AG04450 (cell line): ENCODE data around the gene COASY. TPM values are rescaled to one million over a fixed set of nuclear protein-coding genes. Genes with fewer than 3 reads are reported as not detected.
"Not testable (repeated sequence)": the region's sequence is repeated elsewhere in the genome, so short reads cannot be mapped to it uniquely, and the experiment has no call there.

Experiments used
- CTCF ChIA-PET: fragments of 300-600, 350-600 bp; formaldehyde crosslinking; extraction: SDS; loops from one replicate; lab custom pipeline; 2022; ENCODE audit warnings: antibody characterized with exemption, inconsistent platforms; lab: Charles Lee
- POLR2A ChIA-PET: fragments of 350-600 bp; formaldehyde crosslinking; extraction: SDS; loops from one replicate; lab custom pipeline; 2021; ENCODE audit warnings: antibody characterized with exemption, inconsistent platforms; lab: Yijun Ruan, JAX
- DNase-seq: peaks from one replicate; pipeline ENCODE4 v3.0.0-alpha.2; 2011; ENCODE audit warnings: low read depth, low spot score
- H3K27ac ChIP-seq: one replicate; pipeline ENCODE4 v1.5.1; 2012; ENCODE audit warnings: low read depth, low read length, control low read depth
- H3K27me3 ChIP-seq: one replicate; pipeline ENCODE4 v1.6.0; 2012; ENCODE audit warnings: low read length; ENCODE audit not compliant: control insufficient read depth, insufficient read depth
- H3K4me3 ChIP-seq: 2 replicates; pipeline ENCODE4 v1.5.1; 2011; ENCODE audit warnings: mild to moderate bottlenecking, low read depth, low read length, control low read depth
- H3K9me3 ChIP-seq: 2 replicates; pipeline ENCODE4 v1.5.1; 2012; ENCODE audit warnings: low read length; ENCODE audit not compliant: control insufficient read depth, insufficient read depth
- CTCF ChIP-seq: IDR thresholded peaks from 2 replicates; pipeline ENCODE4 v1.5.1; 2011; ENCODE audit warnings: low read depth, low read length, control low read depth, inconsistent platforms
- polyA plus RNA-seq: library from polyadenylated mRNA; depleted of rRNA; stranded (reverse); fragments of >200 nt; gene quantifications from 2 replicates; pipeline ENCODE4 v1.2.3, GENCODE V29; 2011

COASY gene
- polyA plus RNA-seq, 1 experiment, result 29.4 TPM

DNA sequence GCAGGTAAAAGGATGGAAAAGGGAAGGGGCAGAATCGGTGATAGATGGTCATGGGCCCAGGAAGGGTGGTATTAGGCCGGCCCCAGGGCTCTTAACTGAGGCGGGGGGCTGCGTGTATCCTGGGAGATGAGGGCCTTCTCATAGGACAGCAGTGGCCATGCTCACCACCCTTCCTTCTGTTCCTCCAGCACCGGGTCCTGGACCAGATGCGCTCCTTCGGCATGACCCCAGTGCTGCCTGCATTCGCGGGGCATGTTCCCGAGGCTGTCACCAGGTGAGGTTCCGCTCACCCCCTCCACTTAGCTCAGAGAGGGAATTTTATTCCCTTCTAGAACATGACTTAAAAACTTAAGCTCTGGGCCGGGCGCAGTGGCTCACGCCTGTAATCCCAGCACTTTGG lies 23.5 kb upstream of the COASY start:
- Histone ChIP-seq H3K9me3 (no peaks in the 10 kb centered on the region; the same call in 1 of the 2 replicates), H3K27me3 (no peaks in the 10 kb centered on the region), H3K27ac (no peak overlapping the region), H3K4me3 (no peak overlapping the region)
- no peak for DNase-seq
- ChIA-PET CTCF (no interaction called here), POLR2A (no interaction called here)
- TF ChIP-seq CTCF, result no peak

GRCh38 chr17:42540558-42540957 lies 21.4 kb upstream of the COASY start:
- CTCF ChIA-PET, result interaction anchor here (0.7 kb wide), 1 partner anchor 412 kb away, joined by 3 read pairs; no protein-coding TSS in a partner anchor

GRCh38 chr17:42541041-42541833 lies 20.7 kb upstream of the COASY start:
- Histone ChIP-seq H3K4me3 (no peak overlapping the region), H3K27me3 (no peaks in the 10 kb centered on the region), H3K27ac (no peak overlapping the region), H3K9me3 (no peaks in the 10 kb centered on the region; the same call in 1 of the 2 replicates)
- POLR2A ChIA-PET, result interaction anchor here (0.5 kb wide), 1 partner anchor 267 kb away, joined by 3 read pairs; no protein-coding TSS in a partner anchor
- no peak for DNase-seq
- CTCF ChIA-PET, result interaction anchor here (0.7 to 1.1 kb wide), 2 partner anchors 37 to 413 kb away, joined by 3 read pairs; no protein-coding TSS in a partner anchor
- TF ChIP-seq CTCF, result no peak

More at GRCh38 chr17:42540558-42540957, 21.4 kb upstream of the COASY start:
- not testable (repeated sequence) for H3K4me3 ChIP-seq, DNase-seq, H3K9me3 ChIP-seq, H3K27ac ChIP-seq, H3K27me3 ChIP-seq
- POLR2A ChIA-PET, result interaction anchor here (0.5 kb wide), 1 partner anchor 267 kb away, joined by 3 read pairs; no protein-coding TSS in a partner anchor

DNA sequence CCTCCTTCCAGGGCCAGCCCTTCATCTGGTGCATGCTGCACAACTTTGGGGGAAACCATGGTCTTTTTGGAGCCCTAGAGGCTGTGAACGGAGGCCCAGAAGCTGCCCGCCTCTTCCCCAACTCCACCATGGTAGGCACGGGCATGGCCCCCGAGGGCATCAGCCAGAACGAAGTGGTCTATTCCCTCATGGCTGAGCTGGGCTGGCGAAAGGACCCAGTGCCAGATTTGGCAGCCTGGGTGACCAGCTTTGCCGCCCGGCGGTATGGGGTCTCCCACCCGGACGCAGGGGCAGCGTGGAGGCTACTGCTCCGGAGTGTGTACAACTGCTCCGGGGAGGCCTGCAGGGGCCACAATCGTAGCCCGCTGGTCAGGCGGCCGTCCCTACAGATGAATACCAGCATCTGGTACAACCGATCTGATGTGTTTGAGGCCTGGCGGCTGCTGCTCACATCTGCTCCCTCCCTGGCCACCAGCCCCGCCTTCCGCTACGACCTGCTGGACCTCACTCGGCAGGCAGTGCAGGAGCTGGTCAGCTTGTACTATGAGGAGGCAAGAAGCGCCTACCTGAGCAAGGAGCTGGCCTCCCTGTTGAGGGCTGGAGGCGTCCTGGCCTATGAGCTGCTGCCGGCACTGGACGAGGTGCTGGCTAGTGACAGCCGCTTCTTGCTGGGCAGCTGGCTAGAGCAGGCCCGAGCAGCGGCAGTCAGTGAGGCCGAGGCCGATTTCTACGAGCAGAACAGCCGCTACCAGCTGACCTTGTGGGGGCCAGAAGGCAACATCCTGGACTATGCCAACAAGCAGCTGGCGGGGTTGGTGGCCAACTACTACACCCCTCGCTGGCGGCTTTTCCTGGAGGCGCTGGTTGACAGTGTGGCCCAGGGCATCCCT lies 18.5 kb upstream of the COASY start:
- TF ChIP-seq CTCF, result no peak
- Histone ChIP-seq H3K27ac (no peak overlapping the region), H3K9me3 (no peaks in the 10 kb centered on the region; the same call in 1 of the 2 replicates), H3K27me3 (no peaks in the 10 kb centered on the region), H3K4me3 (no peak overlapping the region)
- no peak for DNase-seq
- POLR2A ChIA-PET, result no interaction called here
- CTCF ChIA-PET, result no interaction called here

GRCh38 chr17:42544874-42545283 lies 17.1 kb upstream of the COASY start:
- Histone ChIP-seq H3K9me3 (no peaks in the 10 kb centered on the region; the same call in 1 of the 2 replicates), H3K27me3 (no peaks in the 10 kb centered on the region), H3K27ac (no peak overlapping the region), H3K4me3 (no peak overlapping the region)
- DNase-seq, result no peak
- no peak for TF ChIP-seq CTCF
- ChIA-PET CTCF (no interaction called here), POLR2A (interaction anchor here (0.9 kb wide), 1 partner anchor 8 kb away, joined by 3 read pairs; the partner anchor contains the start of gene NAGLU)

GRCh38 chr17:42545755-42546505 lies 16.0 kb upstream of the COASY start:
- H3K27ac ChIP-seq, H3K4me3 ChIP-seq, DNase-seq, CTCF ChIA-PET, H3K9me3 ChIP-seq, H3K27me3 ChIP-seq: not testable (repeated sequence)
- POLR2A ChIA-PET, result interaction anchor here (0.6 to 0.9 kb wide), 3 partner anchors 9 to 231 kb away, joined by 3 to 4 read pairs (median 3); partner anchors contain the start of gene NAGLU
